CD14-positive monocyte (primary cell): Measurements from ENCODE around the gene PXDC1. TPM values are rescaled to one million over a fixed set of nuclear protein-coding genes. Genes with fewer than 3 reads are reported as not detected.
"Not testable (repeated sequence)": the region's sequence is repeated elsewhere in the genome, so short reads cannot be mapped to it uniquely, and the experiment has no call there.

Source experiments
- DNase-seq, 3 donors: peaks; one replicate each; pipeline ENCODE4 v3.0.0-alpha.2; 2011 to 2022
- H2AFZ ChIP-seq: 2 replicates; pipeline ENCODE4 v1.6.0; 2012; ENCODE audit warnings: mild to moderate bottlenecking, low read depth, low read length, inconsistent platforms; ENCODE audit not compliant: insufficient read depth, poor library complexity, severe bottlenecking
- H3K27ac ChIP-seq, 2 donors: 1 replicate in 1 of 2; 2 replicates in 1 of 2; pipeline ENCODE4 v1.5.1; 2012 to 2013; ENCODE audit warnings: low read length in 2 of 2, control low read depth in 1 of 2, inconsistent platforms in 1 of 2, low read depth in 1 of 2, mild to moderate bottlenecking in 1 of 2
- H3K27me3 ChIP-seq, 2 donors: one replicate each; pipeline versions ENCODE4 v1.6.0 to v1.6.1; 2011 to 2013; ENCODE audit warnings: low read length in 2 of 2; ENCODE audit not compliant: control insufficient read depth in 2 of 2, insufficient read depth in 2 of 2
- H3K36me3 ChIP-seq, 2 donors: replicated peaks in 1 of 2; 1 replicate in 1 of 2; 2 replicates in 1 of 2; pipeline versions ENCODE4 v1.5.1 to v1.6.1; 2012 to 2013; ENCODE audit warnings: low read length in 2 of 2, control low read depth in 1 of 2, inconsistent platforms in 1 of 2, mild to moderate bottlenecking in 1 of 2; ENCODE audit not compliant: insufficient read depth in 2 of 2, control insufficient read depth in 1 of 2
- H3K4me1 ChIP-seq, 2 donors: 1 replicate in 1 of 2; 2 replicates in 1 of 2; pipeline versions ENCODE4 v1.5.1 to v1.6.1; 2012 to 2013; ENCODE audit warnings: low read length in 2 of 2, control low read depth in 1 of 2, inconsistent platforms in 1 of 2, mild to moderate bottlenecking in 1 of 2, moderate library complexity in 1 of 2; ENCODE audit not compliant: insufficient read depth in 2 of 2, control insufficient read depth in 1 of 2
- H3K4me2 ChIP-seq: replicated peaks from 2 replicates; pipeline ENCODE3; 2012; ENCODE audit warnings: low read length, moderate library complexity, mild to moderate bottlenecking; ENCODE audit not compliant: poor library complexity, severe bottlenecking; ENCODE audit errors: extremely low read depth
- H3K4me3 ChIP-seq, 3 experiments: fragments of 200-600 bp in 1 of 3; sonication (generic) in 1 of 3; replicated peaks in 1 of 3; 1 replicate in 2 of 3; 2 replicates in 1 of 3; pipeline ENCODE4 v1.5.1; 2011 to 2013; ENCODE audit warnings: low read length in 3 of 3, mild to moderate bottlenecking in 3 of 3, control low read depth in 2 of 3, low read depth in 2 of 3, inconsistent platforms in 1 of 3, moderate library complexity in 1 of 3
- H3K79me2 ChIP-seq: 2 replicates; pipeline ENCODE4 v1.6.0; 2012; ENCODE audit warnings: mild to moderate bottlenecking, control low read depth, inconsistent platforms, low read length, moderate library complexity; ENCODE audit not compliant: insufficient read depth
- H3K9ac ChIP-seq: 2 replicates; pipeline ENCODE4 v1.6.0; 2017; ENCODE audit warnings: low read length, mild to moderate bottlenecking; ENCODE audit not compliant: insufficient read depth, poor library complexity, severe bottlenecking
- H3K9me3 ChIP-seq, 2 donors: replicated peaks in 1 of 2; 1 replicate in 1 of 2; 2 replicates in 1 of 2; pipeline versions ENCODE4 v1.5.1 to v1.6.1; 2012 to 2013; ENCODE audit warnings: low read length in 2 of 2, control low read depth in 1 of 2; ENCODE audit not compliant: control insufficient read depth in 1 of 2, insufficient read depth in 1 of 2
- H4K20me1 ChIP-seq: 2 replicates; pipeline ENCODE4 v1.6.0; 2012; ENCODE audit warnings: mild to moderate bottlenecking, low read length, control low read depth, moderate library complexity; ENCODE audit not compliant: insufficient read depth
- H3K27ac Mint-ChIP-seq, 7 donors: one replicate each; pipeline ENCODE4 v1.8.0; 2020; ENCODE audit warnings: mild to moderate bottlenecking in 7 of 7, mixed read lengths in 7 of 7, moderate library complexity in 6 of 7, inconsistent platforms in 2 of 7
- H3K27me3 Mint-ChIP-seq, 3 donors: one replicate each; pipeline ENCODE4 v1.8.0; 2021 to 2022; ENCODE audit warnings: low read depth in 3 of 3, mild to moderate bottlenecking in 3 of 3, mixed read lengths in 3 of 3, moderate library complexity in 3 of 3, inconsistent platforms in 1 of 3
- H3K36me3 Mint-ChIP-seq, 2 donors: one replicate each; pipeline ENCODE4 v1.8.0; 2020; ENCODE audit warnings: mixed read lengths in 2 of 2, inconsistent platforms in 1 of 2, mild to moderate bottlenecking in 1 of 2
- H3K4me1 Mint-ChIP-seq: one replicate; pipeline ENCODE4 v1.8.0; 2020; ENCODE audit warnings: mild to moderate bottlenecking, mixed read lengths
- H3K4me3 Mint-ChIP-seq, 2 donors: one replicate each; pipeline ENCODE4 v1.8.0; 2020; ENCODE audit warnings: mild to moderate bottlenecking in 2 of 2, mixed read lengths in 2 of 2, moderate library complexity in 1 of 2
- H3K9me3 Mint-ChIP-seq, 7 donors: one replicate each; pipeline ENCODE4 v1.8.0; 2020 to 2022; ENCODE audit warnings: mixed read lengths in 7 of 7, mild to moderate bottlenecking in 6 of 7, moderate library complexity in 6 of 7, inconsistent platforms in 2 of 7
- WGBS: methylation state at CpG from one replicate; pipeline ENCODE4 v1.1.5; 2013; ENCODE audit warnings: missing lambda C conversion rate; ENCODE audit not compliant: insufficient coverage; 5-methylcytosine and 5-hydroxymethylcytosine counted together
- intact Hi-C, 2 donors: fragments of 100-400 bp; cut with micrococcal nuclease; formaldehyde crosslinking; loops; one replicate each; pipeline versions ENCODE4 v1.15.0 to v1.15.1; 2023
- polyA plus RNA-seq, 3 donors: library from polyadenylated mRNA; depleted of rRNA in 1 of 3; unstranded in 2 of 3; stranded (reverse) in 1 of 3; fragments of 300-500 nt in 2 of 3; fragments of >200 nt in 1 of 3; fragmentation: Illumina TruSeq in 2 of 3; gene quantifications; 1 replicate in 2 of 3; 2 replicates in 1 of 3; pipeline ENCODE4 v1.2.3, GENCODE V29; 2012 to 2021
- TF ChIP-seq, protein P1 (sequence below): fragments of 200-600 bp; IDR thresholded peaks from one replicate; pipeline ENCODE4 v1.8.0; 2022; ENCODE audit warnings: antibody characterized with exemption, mild to moderate bottlenecking

The PXDC1 gene
- polyA plus RNA-seq, 3 donors = 0.48 to 0.92 (median 0.55) TPM

DNA sequence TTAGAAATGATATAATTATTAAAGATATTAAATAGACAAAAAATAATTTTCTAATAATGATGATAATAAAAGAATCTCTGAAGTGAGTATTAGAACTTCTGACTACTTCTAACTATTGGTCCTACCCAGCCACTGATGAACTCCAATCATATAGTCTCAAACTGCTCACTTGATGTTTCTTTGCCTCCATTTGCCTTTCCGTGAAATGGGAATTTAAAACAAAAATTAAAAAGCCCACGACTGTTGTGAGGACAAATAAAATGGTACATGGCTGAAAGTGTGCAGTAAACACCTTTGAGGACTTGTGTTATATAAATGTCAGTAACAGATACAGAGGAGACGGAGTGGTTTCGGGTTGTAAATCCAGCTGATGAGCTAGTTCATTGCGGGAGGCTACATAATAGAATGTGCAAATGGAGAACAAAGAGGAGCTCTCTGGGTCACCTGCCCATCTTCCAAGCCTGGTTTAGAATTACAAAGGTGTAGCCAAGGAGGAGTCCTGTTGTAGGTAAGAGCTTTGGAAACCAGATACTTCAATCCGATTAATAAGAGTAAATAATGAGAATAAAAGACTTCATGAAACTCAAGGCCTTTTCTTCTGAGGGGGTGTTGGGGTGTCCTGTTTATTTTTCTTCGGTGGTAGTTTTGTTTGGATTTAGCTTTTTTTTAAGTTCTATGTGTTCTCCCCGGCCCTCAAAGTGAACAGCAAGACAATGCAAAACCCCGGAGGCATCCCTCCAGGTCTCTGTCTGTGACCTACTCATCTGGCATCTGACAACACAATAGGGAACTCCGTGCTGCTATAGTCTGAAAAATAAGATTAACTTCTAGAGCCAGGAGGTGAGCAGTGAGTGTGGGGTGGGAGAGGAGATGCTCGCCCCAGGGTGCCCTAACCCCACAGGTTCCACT is 4.4 kb upstream of the PXDC1 start:
- Histone ChIP-seq H3K79me2 (no peaks in the 10 kb centered on the region), H3K27ac (no peak overlapping the region), H3K9ac (no peak overlapping the region), H3K4me1 (peaks cover 7 to 19% of the 10 kb centered on the region in 2 donors), H3K4me3 (no peak overlapping the region), H3K4me2 (no peak overlapping the region), H3K27me3 (peaks cover 19 to 25% of the 10 kb centered on the region in 2 donors), H4K20me1 (no peaks in the 10 kb centered on the region), H2AFZ (no peak overlapping the region), H3K36me3 (no peaks in the 10 kb centered on the region), H3K9me3 (no peaks in the 10 kb centered on the region)
- H3K27ac Mint-ChIP-seq = no peak overlapping the region
- H3K9me3 Mint-ChIP-seq = peaks cover 0 to 14% (median 0%) of the 10 kb centered on the region in 7 donors
- no peak for DNase-seq
- H3K36me3 Mint-ChIP-seq = no peaks in the 10 kb centered on the region
- WGBS = 86% methylated on average over 7 of the region's 11 CpGs
- H3K4me1 Mint-ChIP-seq = peaks cover 9% of the 10 kb centered on the region
- intact Hi-C loops = no loop called here
- TF ChIP-seq, protein P1, sequence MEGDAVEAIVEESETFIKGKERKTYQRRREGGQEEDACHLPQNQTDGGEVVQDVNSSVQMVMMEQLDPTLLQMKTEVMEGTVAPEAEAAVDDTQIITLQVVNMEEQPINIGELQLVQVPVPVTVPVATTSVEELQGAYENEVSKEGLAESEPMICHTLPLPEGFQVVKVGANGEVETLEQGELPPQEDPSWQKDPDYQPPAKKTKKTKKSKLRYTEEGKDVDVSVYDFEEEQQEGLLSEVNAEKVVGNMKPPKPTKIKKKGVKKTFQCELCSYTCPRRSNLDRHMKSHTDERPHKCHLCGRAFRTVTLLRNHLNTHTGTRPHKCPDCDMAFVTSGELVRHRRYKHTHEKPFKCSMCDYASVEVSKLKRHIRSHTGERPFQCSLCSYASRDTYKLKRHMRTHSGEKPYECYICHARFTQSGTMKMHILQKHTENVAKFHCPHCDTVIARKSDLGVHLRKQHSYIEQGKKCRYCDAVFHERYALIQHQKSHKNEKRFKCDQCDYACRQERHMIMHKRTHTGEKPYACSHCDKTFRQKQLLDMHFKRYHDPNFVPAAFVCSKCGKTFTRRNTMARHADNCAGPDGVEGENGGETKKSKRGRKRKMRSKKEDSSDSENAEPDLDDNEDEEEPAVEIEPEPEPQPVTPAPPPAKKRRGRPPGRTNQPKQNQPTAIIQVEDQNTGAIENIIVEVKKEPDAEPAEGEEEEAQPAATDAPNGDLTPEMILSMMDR = no peak
- no peak overlapping the region for H3K4me3 Mint-ChIP-seq
- H3K27me3 Mint-ChIP-seq = peaks cover 35 to 44% (median 36%) of the 10 kb centered on the region in 3 donors

DNA sequence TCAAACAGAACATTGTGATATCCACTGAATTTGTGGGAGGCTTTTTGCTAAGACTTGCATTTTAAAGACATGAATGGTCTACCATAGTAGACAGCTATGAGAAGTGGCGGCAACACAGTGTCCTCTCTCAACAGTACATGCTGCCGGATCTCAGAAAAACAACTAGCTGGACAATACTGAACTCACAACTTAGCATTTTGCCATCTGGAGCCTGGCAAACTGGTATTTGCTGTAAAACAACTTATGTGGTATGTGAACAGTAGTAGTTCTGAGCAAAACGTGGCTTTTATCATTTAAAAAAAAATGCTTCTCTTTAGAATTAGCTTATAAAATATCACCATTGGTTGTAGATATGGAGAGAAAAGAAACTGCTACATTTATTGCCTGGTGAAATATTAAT is 3.3 kb upstream of the PXDC1 start:
- Mint-ChIP-seq H3K9me3 (peaks cover 0 to 15% (median 0%) of the 10 kb centered on the region in 7 donors), H3K36me3 (peaks cover 0 to 2% of the 10 kb centered on the region in 2 donors), H3K4me3 (peak overlapping the region in 1 of 2 donors; percentile 80), H3K4me1 (peaks cover 11% of the 10 kb centered on the region), H3K27ac (no peak overlapping the region), H3K27me3 (peaks cover 39 to 55% (median 42%) of the 10 kb centered on the region in 3 donors)
- no peaks in the 10 kb centered on the region for H4K20me1 ChIP-seq
- H3K9me3 ChIP-seq = no peaks in the 10 kb centered on the region
- H3K27me3 ChIP-seq = peaks cover 24 to 32% of the 10 kb centered on the region in 2 donors
- intact Hi-C loops = no loop called here
- no peak overlapping the region for H3K27ac ChIP-seq
- H3K4me2 ChIP-seq = no peak overlapping the region
- H3K4me1 ChIP-seq = peaks cover 7 to 29% of the 10 kb centered on the region in 2 donors
- 92% methylated on average over 2 of the region's 3 CpGs for WGBS
- no peak overlapping the region for H3K9ac ChIP-seq
- H2AFZ ChIP-seq = no peak overlapping the region
- H3K36me3 ChIP-seq = no peaks in the 10 kb centered on the region
- no peak overlapping the region for H3K4me3 ChIP-seq
- TF ChIP-seq, protein P1 = no peak
- no peaks in the 10 kb centered on the region for H3K79me2 ChIP-seq
- DNase-seq = no peak

DNA sequence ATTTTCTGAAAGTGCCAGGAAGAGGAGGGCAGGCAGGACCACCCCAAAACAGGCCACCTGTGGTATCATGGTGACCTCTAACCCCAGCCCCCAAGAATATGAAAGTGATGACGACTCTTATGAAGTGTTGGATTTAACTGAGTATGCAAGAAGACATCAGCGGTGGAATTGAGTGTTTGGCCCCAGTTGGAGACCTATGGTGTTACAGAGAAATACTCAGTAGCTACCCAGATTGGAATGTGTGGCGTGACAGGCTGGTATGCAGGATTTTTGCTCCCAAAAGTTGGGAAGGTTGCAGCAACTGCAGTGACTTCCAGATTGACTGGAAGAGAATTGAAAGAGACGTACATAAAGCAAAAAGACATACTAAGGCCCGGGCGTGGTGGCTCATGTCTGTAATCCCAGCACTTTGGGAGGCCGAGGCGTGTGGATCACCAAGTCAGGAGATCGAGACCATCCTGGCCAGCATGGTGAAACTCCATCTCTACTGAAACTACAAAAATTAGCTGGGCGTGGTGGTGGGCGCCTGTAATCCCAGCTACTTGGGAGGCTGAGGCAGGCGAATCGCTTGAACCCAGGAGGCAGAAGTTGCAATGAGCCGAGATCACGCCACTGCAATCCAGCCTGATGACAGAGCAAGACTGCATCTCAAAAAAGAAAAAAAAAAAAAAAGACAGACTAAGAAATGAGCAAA is 2.7 kb upstream of the PXDC1 start:
- H3K36me3 Mint-ChIP-seq, H2AFZ ChIP-seq, H3K9ac ChIP-seq, H3K4me2 ChIP-seq, H3K4me3 ChIP-seq, H3K79me2 ChIP-seq, H3K27ac Mint-ChIP-seq, H4K20me1 ChIP-seq, H3K36me3 ChIP-seq, DNase-seq, intact Hi-C loops, H3K9me3 ChIP-seq, H3K27ac ChIP-seq: not testable (repeated sequence)
- Mint-ChIP-seq H3K4me1 (peaks cover 11% of the 10 kb centered on the region), H3K27me3 (peaks cover 45 to 61% (median 48%) of the 10 kb centered on the region in 3 donors), H3K4me3 (peak overlapping the region in 1 of 2 donors; percentile 80), H3K9me3 (peaks cover 0 to 15% (median 0%) of the 10 kb centered on the region in 7 donors)
- H3K4me1 ChIP-seq = peaks cover 7 to 29% of the 10 kb centered on the region in 2 donors
- peaks cover 26 to 38% of the 10 kb centered on the region in 2 donors for H3K27me3 ChIP-seq
- 97% methylated on average over 14 of the region's 15 CpGs for WGBS
